Fibroblast of lung (primary cell): ENCODE data around the gene MSH6. TPM values are rescaled to one million over a fixed set of nuclear protein-coding genes. Genes with fewer than 3 reads are reported as not detected.

ENCODE experiments used
- DNase-seq, 2 donors: peaks; one replicate each; pipeline versions ENCODE4 v3.0.0 to v3.0.0-alpha.2; 2010; ENCODE audit warnings: low read depth in 2 of 2
- H2AFZ ChIP-seq: 2 replicates; pipeline ENCODE4 v1.5.1; 2012; ENCODE audit warnings: low read length, control low read depth, inconsistent platforms
- H3K27ac ChIP-seq: 2 replicates; pipeline ENCODE4 v1.5.1; 2011; ENCODE audit warnings: low read length, control low read depth; ENCODE audit not compliant: insufficient read depth
- H3K27me3 ChIP-seq: 2 replicates; pipeline ENCODE4 v1.5.1; 2011; ENCODE audit warnings: mild to moderate bottlenecking, low read length; ENCODE audit not compliant: control insufficient read depth, insufficient read depth
- H3K36me3 ChIP-seq: 2 replicates; pipeline ENCODE4 v1.5.1; 2011; ENCODE audit warnings: low read length; ENCODE audit not compliant: control insufficient read depth, insufficient read depth
- H3K4me1 ChIP-seq: 2 replicates; pipeline ENCODE4 v1.5.1; 2011; ENCODE audit warnings: low read length; ENCODE audit not compliant: control insufficient read depth, insufficient read depth; ENCODE audit errors: extremely low read depth
- H3K4me2 ChIP-seq: 2 replicates; pipeline ENCODE4 v1.5.1; 2011; ENCODE audit warnings: low read length, control low read depth; ENCODE audit not compliant: insufficient read depth; ENCODE audit errors: extremely low read depth
- H3K4me3 ChIP-seq, 4 experiments: fragments of 200-600 bp in 1 of 4; sonication (generic) in 1 of 4; replicated peaks in 1 of 4; 2 replicates each; pipeline ENCODE4 v1.5.1; 2011 to 2016; ENCODE audit warnings: low read length in 4 of 4, low read depth in 3 of 4, mild to moderate bottlenecking in 3 of 4, control low read depth in 2 of 4, inconsistent platforms in 1 of 4, mixed read lengths in 1 of 4; ENCODE audit not compliant: insufficient read depth in 1 of 4; ENCODE audit errors: control extremely low read depth in 1 of 4
- H3K79me2 ChIP-seq: 2 replicates; pipeline ENCODE4 v1.5.1; 2012; ENCODE audit warnings: mild to moderate bottlenecking, low read length, inconsistent platforms; ENCODE audit not compliant: control insufficient read depth, insufficient read depth
- H3K9ac ChIP-seq: 2 replicates; pipeline ENCODE4 v1.5.1; 2011; ENCODE audit warnings: mild to moderate bottlenecking, low read length, control low read depth; ENCODE audit not compliant: insufficient read depth
- H3K9me3 ChIP-seq: 2 replicates; pipeline ENCODE4 v1.5.1; 2012; ENCODE audit warnings: low read depth, low read length; ENCODE audit not compliant: control insufficient read depth, insufficient read depth
- H4K20me1 ChIP-seq: 2 replicates; pipeline ENCODE4 v1.5.1; 2011; ENCODE audit warnings: low read length; ENCODE audit not compliant: control insufficient read depth, insufficient read depth; ENCODE audit errors: extremely low read depth
- EZH2 ChIP-seq: IDR thresholded peaks from 2 replicates; pipeline ENCODE4 v1.5.1; 2012; ENCODE audit warnings: low read length, control low read depth, mild to moderate bottlenecking; ENCODE audit errors: missing control alignments
- polyA plus RNA-seq, 2 donors: library from polyadenylated mRNA; depleted of rRNA in 1 of 2; stranded (reverse) in 1 of 2; unstranded in 1 of 2; fragments of >200 nt; gene quantifications; 2 replicates each; pipeline ENCODE4 v1.2.1, GENCODE V29; 2011 to 2012; ENCODE audit warnings: missing spikeins in 1 of 2
- total RNA-seq: library from RNA; depleted of rRNA; stranded (reverse); fragments of >200 nt; gene quantifications from 2 replicates; pipeline ENCODE4 v1.2.1, GENCODE V29; 2014
- TF ChIP-seq, protein P1 (sequence below), 2 donors: IDR thresholded peaks in 1 of 2; conservative IDR thresholded peaks in 1 of 2; 1 replicate in 1 of 2; 2 replicates in 1 of 2; pipeline ENCODE4 v1.5.1; 2011 to 2012; ENCODE audit warnings: low read length in 2 of 2, control low read depth in 1 of 2, inconsistent platforms in 1 of 2, low read depth in 1 of 2, mild to moderate bottlenecking in 1 of 2

The MSH6 gene
- total and polyA plus RNA-seq, 2 donors (not counting 1 experiment from before 2014, with no cell fraction given), result 29.4 to 37.9 TPM

- no peaks in the 10 kb centered on the region for H4K20me1 ChIP-seq
- peak overlapping the region; percentile 54 for H3K27ac ChIP-seq
- DNase-seq, result peak; percentile 42 to 44
- no peaks in the 10 kb centered on the region for H3K4me1 ChIP-seq
- no peaks in the 10 kb centered on the region for H3K36me3 ChIP-seq
- peak overlapping the region; percentile 75 for H3K4me2 ChIP-seq
- peak overlapping the region; percentile 67 to 88 (median 78) for H3K4me3 ChIP-seq
- H3K27me3 ChIP-seq, result no peaks in the 10 kb centered on the region
- no peaks in the 10 kb centered on the region for H3K9me3 ChIP-seq
- H2AFZ ChIP-seq, result no peak overlapping the region
- TF ChIP-seq EZH2, result no peak
- TF ChIP-seq, protein P1, sequence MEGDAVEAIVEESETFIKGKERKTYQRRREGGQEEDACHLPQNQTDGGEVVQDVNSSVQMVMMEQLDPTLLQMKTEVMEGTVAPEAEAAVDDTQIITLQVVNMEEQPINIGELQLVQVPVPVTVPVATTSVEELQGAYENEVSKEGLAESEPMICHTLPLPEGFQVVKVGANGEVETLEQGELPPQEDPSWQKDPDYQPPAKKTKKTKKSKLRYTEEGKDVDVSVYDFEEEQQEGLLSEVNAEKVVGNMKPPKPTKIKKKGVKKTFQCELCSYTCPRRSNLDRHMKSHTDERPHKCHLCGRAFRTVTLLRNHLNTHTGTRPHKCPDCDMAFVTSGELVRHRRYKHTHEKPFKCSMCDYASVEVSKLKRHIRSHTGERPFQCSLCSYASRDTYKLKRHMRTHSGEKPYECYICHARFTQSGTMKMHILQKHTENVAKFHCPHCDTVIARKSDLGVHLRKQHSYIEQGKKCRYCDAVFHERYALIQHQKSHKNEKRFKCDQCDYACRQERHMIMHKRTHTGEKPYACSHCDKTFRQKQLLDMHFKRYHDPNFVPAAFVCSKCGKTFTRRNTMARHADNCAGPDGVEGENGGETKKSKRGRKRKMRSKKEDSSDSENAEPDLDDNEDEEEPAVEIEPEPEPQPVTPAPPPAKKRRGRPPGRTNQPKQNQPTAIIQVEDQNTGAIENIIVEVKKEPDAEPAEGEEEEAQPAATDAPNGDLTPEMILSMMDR (conservative IDR thresholded peaks at IDR 0.05 in 1 of 2, IDR thresholded peaks at IDR 0.05 in 1 of 2; ENCODE audit: low read depth in 1 of 2, low read length in 2 of 2), result no peak
- peaks cover 45% of the 10 kb centered on the region for H3K79me2 ChIP-seq
- peak overlapping the region; percentile 71 for H3K9ac ChIP-seq
These were observed 1.5 kb downstream of the MSH6 start for GRCh38 chr2:47784352-47784851.

GRCh38 chr2:47785986-47786385 is 3.0 kb downstream of the MSH6 start:
- H3K36me3 ChIP-seq, result no peaks in the 10 kb centered on the region
- H3K4me3 ChIP-seq, result no peak overlapping the region
- no peaks in the 10 kb centered on the region for H4K20me1 ChIP-seq
- H3K9me3 ChIP-seq, result no peaks in the 10 kb centered on the region
- H3K27ac ChIP-seq, result no peak overlapping the region
- no peaks in the 10 kb centered on the region for H3K4me1 ChIP-seq
- H2AFZ ChIP-seq, result no peak overlapping the region
- H3K9ac ChIP-seq, result no peak overlapping the region
- H3K79me2 ChIP-seq, result peaks cover 60% of the 10 kb centered on the region
- H3K27me3 ChIP-seq, result no peaks in the 10 kb centered on the region
- DNase-seq, result no peak
- peak overlapping the region; percentile 17 for H3K4me2 ChIP-seq
- TF ChIP-seq EZH2, result no peak
- TF ChIP-seq, protein P1 (conservative IDR thresholded peaks at IDR 0.05 in 1 of 2, IDR thresholded peaks at IDR 0.05 in 1 of 2; ENCODE audit: low read depth in 1 of 2, low read length in 2 of 2), result no peak

- Histone ChIP-seq H3K4me2 (no peak overlapping the region), H3K79me2 (peaks cover 25% of the 10 kb centered on the region), H3K36me3 (peaks cover 18% of the 10 kb centered on the region), H3K27me3 (no peaks in the 10 kb centered on the region), H3K4me1 (no peaks in the 10 kb centered on the region), H3K4me3 (no peak overlapping the region), H4K20me1 (no peaks in the 10 kb centered on the region), H3K9me3 (no peaks in the 10 kb centered on the region), H2AFZ (no peak overlapping the region), H3K9ac (no peak overlapping the region), H3K27ac (no peak overlapping the region)
- TF ChIP-seq EZH2, result no peak
- TF ChIP-seq, protein P1 (conservative IDR thresholded peaks at IDR 0.05 in 1 of 2, IDR thresholded peaks at IDR 0.05 in 1 of 2; ENCODE audit: low read depth in 1 of 2, low read length in 2 of 2), result no peak
- DNase-seq, result no peak
These were observed 13.2 kb downstream of the MSH6 start for GRCh38 chr2:47796090-47796697.
